D341Med (cell line): Measurements from ENCODE around the gene CST8.
"Not testable (repeated sequence)": the region's sequence is repeated elsewhere in the genome, so short reads cannot be mapped to it uniquely, and the experiment has no call there.

Experiments used
- DNase-seq: peaks from one replicate; pipeline ENCODE4 v3.0.0; 2012; ENCODE audit warnings: low spot score

Gene CST8, protein sequence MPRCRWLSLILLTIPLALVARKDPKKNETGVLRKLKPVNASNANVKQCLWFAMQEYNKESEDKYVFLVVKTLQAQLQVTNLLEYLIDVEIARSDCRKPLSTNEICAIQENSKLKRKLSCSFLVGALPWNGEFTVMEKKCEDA

DNA sequence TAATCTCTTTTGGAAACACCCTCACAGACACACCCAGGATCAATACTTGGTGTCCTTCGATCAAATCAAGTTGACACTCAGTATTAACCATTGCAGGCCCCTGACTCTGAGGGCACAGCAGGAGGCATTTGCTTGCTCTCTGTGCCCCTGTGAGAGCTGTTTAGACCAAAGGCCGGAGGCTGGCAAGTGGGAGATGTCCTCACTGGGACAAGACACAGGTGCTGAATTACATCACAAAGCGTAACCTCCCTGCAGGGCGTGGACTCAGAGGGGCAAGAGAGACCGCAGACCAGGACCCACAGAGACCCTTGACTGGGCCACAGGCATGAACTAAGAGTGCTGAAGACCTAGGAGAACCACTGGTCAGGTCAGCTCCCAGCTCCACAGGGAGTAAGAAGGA lies at the start of gene CST8:
TSS of gene CST8 (plus strand) at position 301 of the 400 bp plus-strand sequence. CDS start 551 bp downstream, outside the sequence.
- no peak for DNase-seq

GRCh38 chr20:23441850-23442313 lies 49.0 kb upstream of the CST8 start:
- peak; percentile 78 for DNase-seq

- DNase-seq = no peak
These were observed 48.5 kb upstream of the CST8 start for GRCh38 chr20:23442436-23442835.

DNA sequence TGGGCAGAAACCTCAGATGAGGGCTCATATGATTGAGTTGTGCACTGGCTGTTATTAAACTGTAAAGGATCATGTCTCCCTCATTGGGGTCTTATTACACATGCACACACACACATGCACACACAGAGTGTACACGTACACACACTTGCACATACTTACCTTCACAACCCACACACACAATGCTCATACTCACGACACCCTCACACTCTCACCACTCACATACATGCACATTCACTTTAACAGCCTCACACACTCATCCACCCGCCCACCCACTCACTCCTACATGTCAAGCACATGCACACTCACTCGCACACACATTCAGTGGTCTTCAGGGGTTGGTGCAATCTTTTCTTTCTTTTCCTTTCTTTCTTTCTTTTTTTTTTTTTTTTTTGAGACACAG lies 46.1 kb upstream of the CST8 start:
- no peak for DNase-seq

- DNase-seq = no peak
These were observed 45.2 kb upstream of the CST8 start for GRCh38 chr20:23445596-23446217.

GRCh38 chr20:23446505-23446904 lies 44.4 kb upstream of the CST8 start:
- DNase-seq = peak; percentile 66

DNA sequence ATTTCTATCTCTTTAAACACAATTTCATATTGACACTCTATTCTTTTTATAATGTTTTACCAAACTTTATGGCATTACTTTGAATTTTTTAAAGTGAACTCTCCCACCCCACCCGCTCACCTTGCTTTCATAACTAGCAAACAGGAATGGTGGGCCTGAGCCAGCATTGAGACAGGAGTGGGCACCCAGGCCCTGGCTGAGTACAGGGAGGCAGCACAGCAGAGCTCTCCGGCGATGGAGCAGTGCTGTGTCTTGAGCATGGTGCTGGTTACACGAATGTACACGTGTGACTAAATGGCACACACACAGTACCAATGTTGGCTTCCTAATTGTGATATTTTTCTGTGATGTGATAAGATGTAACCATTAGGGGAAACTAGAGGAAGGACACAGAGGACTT lies 42.8 kb upstream of the CST8 start:
- DNase-seq = no peak

DNA sequence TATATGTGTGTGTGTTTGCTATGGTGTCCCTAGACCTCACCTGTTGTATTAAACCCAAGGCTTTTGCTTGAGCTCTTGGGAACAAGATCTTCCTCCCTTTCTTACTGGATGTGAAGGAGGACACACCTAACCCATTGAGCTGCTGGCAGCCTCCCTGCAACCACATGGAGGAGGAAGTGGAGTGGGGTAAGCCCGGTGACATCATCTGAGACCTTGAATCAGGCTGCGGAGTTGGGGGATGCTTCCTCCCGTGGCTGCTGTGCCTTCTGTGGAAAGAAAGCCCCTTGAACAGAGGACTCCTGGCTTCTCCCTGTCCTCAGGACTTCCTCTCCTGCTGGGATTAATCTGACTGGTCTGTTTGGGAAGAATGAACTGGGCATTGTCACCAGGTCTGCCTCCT lies 41.5 kb upstream of the CST8 start:
- no peak for DNase-seq

GRCh38 chr20:23450877-23451276 lies 40.0 kb upstream of the CST8 start:
- DNase-seq = no peak

- DNase-seq = no peak
These were observed 38.9 kb upstream of the CST8 start for GRCh38 chr20:23451956-23452487.

DNA sequence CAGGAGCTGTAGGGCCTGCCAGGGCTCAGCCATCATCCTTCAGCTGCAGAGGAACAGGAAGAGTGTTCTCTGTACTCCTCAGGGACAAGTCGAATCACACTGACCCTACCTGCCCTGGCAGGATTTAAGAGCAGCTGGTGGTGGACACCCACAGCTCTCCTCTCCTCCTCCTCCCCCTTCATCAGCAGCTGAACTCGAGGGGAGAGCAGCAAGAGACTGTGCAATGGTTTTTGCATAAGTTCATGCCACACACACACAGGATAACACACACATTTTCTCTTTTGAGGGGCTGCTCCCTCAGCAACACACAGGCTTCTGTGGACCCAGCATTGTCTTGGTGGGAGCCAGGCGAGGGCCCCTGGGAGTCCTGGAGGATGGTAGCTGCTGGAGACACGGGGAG lies 38.1 kb upstream of the CST8 start, which contains the start of gene CST11:
TSS of gene CST11 (minus strand) at position 101 of the 400 bp plus-strand sequence. CDS start at position 36, 65 bp downstream.
- no peak for DNase-seq

- no peak for DNase-seq
These were observed 37.1 kb upstream of the CST8 start for GRCh38 chr20:23453549-23454543.

- DNase-seq = no peak
These were observed 36.1 kb upstream of the CST8 start for GRCh38 chr20:23454816-23455215.

DNA sequence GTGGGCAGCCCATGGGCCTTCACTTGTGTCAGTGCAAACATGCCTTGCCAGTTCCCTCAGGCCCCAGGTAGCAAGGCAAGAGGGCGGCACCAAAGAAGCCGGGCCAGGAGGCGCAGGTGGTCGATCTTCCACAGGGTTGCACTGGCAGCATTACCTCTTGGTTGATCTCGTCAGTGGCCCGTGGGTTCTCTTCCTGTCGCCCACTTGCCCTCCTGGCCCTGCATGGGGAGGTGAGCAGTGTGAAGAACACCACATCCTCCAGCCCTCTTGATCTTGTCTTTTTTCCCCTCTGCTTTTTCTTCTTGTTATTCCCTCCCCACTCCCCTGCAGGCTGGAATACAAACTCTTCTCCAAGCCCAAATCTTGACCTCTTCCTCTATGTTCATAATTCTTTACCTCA lies 35.3 kb upstream of the CST8 start:
- DNase-seq = no peak

GRCh38 chr20:23456409-23456808 lies 34.5 kb upstream of the CST8 start:
- DNase-seq = no peak

DNA sequence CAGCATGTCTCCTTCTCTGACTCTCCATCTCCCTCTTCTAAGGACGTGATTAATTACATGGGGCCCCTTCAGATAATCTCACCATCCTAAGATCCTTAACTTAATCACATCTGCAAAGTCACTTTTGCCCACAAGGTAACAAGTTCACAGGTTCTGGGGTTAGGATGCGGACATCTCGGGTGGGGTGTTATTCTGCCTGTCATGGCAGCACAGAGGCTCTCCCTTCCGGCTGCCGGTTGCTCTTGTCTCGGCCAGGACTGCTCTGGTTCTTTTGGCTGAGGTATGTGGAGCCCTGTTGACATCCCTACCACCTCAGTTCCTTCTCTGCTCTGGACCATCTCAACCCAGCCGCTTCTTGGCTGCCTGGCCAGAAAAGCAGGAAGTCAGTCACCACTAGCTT lies 34.0 kb upstream of the CST8 start:
- no peak for DNase-seq

DNA sequence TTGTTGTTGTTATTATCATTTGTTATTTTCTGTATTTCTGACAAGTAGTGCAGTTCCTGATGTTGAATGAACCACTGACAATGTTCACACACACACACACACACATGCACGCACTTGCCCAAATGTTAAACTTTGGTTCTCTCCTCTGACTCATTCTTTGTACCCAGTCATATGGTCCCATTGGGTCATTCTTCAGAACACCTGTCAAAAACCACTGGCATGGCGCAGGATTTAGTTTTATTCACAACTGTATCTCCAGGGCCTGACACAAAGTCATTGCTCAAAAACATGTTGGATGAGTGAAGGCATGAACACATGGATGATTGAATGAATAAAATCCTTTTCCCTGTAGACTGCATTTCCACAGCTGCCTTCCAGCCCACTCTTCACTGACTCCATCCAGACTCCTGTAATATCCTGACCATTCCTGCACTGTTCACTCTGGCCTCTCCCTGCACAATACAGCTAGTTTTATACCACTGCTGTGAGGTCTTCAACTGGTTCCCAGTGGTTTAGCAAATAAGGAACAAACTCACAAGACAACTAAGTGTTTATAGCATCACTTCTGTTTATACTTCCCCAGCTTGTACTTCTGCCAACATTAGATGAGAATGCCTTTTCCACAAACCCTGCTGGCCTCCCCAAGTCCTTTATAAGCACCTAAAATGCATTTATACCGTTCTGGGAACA lies 31.3 kb upstream of the CST8 start:
- DNase-seq = no peak

- no peak for DNase-seq
These were observed 29.7 kb upstream of the CST8 start for GRCh38 chr20:23461180-23461579.

GRCh38 chr20:23466961-23467360 lies 24.0 kb upstream of the CST8 start:
- not testable (repeated sequence) for DNase-seq

DNA sequence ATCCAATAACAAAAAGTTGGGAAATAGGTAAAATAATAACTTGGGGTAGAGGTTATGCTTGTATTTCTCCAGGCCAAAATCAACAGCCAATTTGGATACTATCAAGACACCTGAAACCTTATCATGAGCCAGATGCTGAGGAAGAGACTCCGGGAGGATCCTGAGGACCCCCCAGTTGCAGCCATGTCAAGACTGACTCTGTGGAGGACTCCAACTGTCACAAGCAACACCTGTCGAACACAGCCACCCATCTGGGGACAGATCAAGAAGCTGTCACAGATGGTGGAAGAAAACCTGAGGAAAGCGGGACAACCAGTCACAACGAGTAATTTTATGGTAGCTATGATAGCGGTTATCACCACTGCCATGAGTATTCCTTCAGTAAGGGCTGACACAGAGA lies 18.6 kb upstream of the CST8 start:
- not testable (repeated sequence) for DNase-seq

DNA sequence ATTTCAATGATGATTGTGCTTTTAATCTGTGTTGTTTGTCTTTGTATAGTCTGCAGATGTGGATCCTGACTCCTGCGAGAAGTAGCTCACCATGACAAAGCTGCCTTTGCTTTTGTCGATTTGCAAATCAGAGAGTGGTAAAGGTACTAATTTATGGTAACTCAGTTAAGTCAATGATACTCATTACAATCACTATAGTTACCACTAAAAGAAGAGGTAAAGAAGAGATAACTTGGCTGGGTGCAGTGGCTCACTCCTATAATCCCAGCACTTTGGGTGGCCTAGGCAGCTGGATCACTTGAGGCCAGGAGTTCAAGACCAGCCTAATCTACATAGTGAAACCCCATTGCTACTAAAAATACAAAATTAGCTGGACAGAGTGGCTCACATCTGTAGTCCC lies 17.6 kb upstream of the CST8 start:
- DNase-seq = not testable (repeated sequence)

DNA sequence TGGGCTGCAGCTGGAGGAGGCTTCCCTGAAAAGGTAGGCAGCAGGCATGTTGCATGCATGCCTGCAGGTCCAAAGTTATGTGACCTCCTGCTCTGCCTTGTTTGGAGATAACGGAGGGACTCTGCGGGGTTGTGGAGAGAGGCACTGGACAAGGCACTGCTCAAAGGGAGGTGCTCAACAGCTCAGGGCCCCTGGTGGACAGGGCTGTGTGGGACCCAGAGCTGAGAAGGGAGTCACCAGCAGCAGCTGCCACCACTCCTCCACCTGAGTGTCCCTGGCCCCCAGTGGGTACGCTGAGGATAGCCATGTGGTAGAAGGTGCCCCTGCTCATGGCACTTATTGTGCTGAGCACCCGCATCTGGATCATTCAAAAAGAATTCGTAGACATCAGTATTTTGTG lies 15.5 kb upstream of the CST8 start:
- DNase-seq = no peak
